HCT116 (cell line): ENCODE measurements around the gene NR5A2. TPM values are rescaled to one million over a fixed set of nuclear protein-coding genes. Genes with fewer than 3 reads are reported as not detected.

ENCODE experiments used
- ATAC-seq: fragments of 200-7000 bp; cut with Tn5 transposase; 2 replicates; pipeline ENCODE4 v1.9.1; 2020; ENCODE audit warnings: mild to moderate bottlenecking, moderate library complexity
- BruUV-seq: library from RNA; stranded (reverse); fragments of 400-500 nt; replicated peaks from 2 replicates; lab custom pipeline; 2021; lab: Mats Ljungman, UMichigan
- CTCF ChIA-PET: fragments of 300-600 bp; sonication (Branson Sonifier 250); formaldehyde crosslinking; loops from one replicate; lab custom pipeline; 2021; ENCODE audit warnings: antibody characterized with exemption; lab: Charles Lee
- POLR2A ChIA-PET: fragments of 300-600, 350-600 bp; sonication (Branson Sonifier 250); formaldehyde crosslinking; loops from one replicate; lab custom pipeline; 2021; ENCODE audit warnings: antibody characterized with exemption; lab: Charles Lee
- RAD21 ChIA-PET, 2 experiments: fragments of 300-600 bp; sonication (Branson Sonifier 250); formaldehyde crosslinking; loops; one replicate each; lab custom pipeline; 2023; ENCODE audit warnings: low total read pairs in 2 of 2; ENCODE audit not compliant: uncharacterized antibody in 2 of 2, unreplicated experiment in 2 of 2, low non-redundant PET in 1 of 2; lab: Charles Lee
- DNase-seq: peaks from one replicate; pipeline ENCODE4 v3.0.0-alpha.2; 2010; ENCODE audit warnings: low read depth, low spot score
- H2AFZ ChIP-seq: fragments of 200-600 bp; shearing (Covaris generic), sonication (generic); 2 replicates; pipeline ENCODE4 v1.6.1; 2017; ENCODE audit warnings: low read depth, mixed run types, mixed read lengths, antibody characterized with exemption, low read length; ENCODE audit not compliant: poor library complexity, severe bottlenecking
- H3K27ac ChIP-seq: 2 replicates; pipeline ENCODE4 v1.5.1; 2012; ENCODE audit warnings: low read depth, low read length
- H3K27me3 ChIP-seq: fragments of 200-600 bp; sonication (generic); 2 replicates; pipeline ENCODE4 v1.6.1; 2016; ENCODE audit warnings: mixed run types, low read length, mixed read lengths; ENCODE audit not compliant: insufficient read depth
- H3K36me3 ChIP-seq, 2 experiments: fragments of 200-500 bp in 1 of 2; fragments of 200-600 bp in 1 of 2; sonication (Bioruptor generic) in 1 of 2; sonication (generic) in 1 of 2; 2 replicates each; pipeline versions ENCODE4 v1.5.1 to v1.6.1; 2014 to 2016; ENCODE audit warnings: low read length in 2 of 2, inconsistent platforms in 1 of 2, mixed read lengths in 1 of 2, mixed run types in 1 of 2; ENCODE audit not compliant: insufficient read depth in 2 of 2, control insufficient read depth in 1 of 2
- H3K4me1 ChIP-seq, 2 experiments: fragments of 200-600 bp in 1 of 2; sonication (generic) in 1 of 2; 2 replicates each; pipeline versions ENCODE4 v1.5.1 to v1.6.1; 2012 to 2017; ENCODE audit warnings: low read length in 2 of 2, inconsistent platforms in 1 of 2, mild to moderate bottlenecking in 1 of 2, mixed read lengths in 1 of 2, mixed run types in 1 of 2, moderate library complexity in 1 of 2; ENCODE audit not compliant: insufficient read depth in 2 of 2, control insufficient read depth in 1 of 2
- H3K4me2 ChIP-seq: fragments of 200-600 bp; sonication (generic); 2 replicates; pipeline ENCODE4 v1.6.1; 2017; ENCODE audit warnings: mixed run types, low read length, mixed read lengths
- H3K4me3 ChIP-seq, 2 experiments: fragments of 200-600 bp in 1 of 2; sonication (generic) in 1 of 2; replicated peaks in 1 of 2; 2 replicates each; pipeline ENCODE4 v1.5.1; 2011 to 2016; ENCODE audit warnings: low read length in 2 of 2, control low read depth in 1 of 2, low read depth in 1 of 2, mild to moderate bottlenecking in 1 of 2, mixed read lengths in 1 of 2, mixed run types in 1 of 2
- H3K79me2 ChIP-seq: fragments of 200-600 bp; sonication (generic); 2 replicates; pipeline ENCODE4 v1.6.1; 2017; ENCODE audit warnings: mild to moderate bottlenecking, mixed run types, low read length, moderate library complexity, mixed read lengths; ENCODE audit not compliant: insufficient read depth
- H3K9ac ChIP-seq: fragments of 200-600 bp; sonication (generic); 2 replicates; pipeline ENCODE4 v1.6.1; 2016; ENCODE audit warnings: low read length, mixed read lengths
- H3K9me2 ChIP-seq: fragments of 200-600 bp; sonication (generic), shearing (Covaris generic); 2 replicates; pipeline ENCODE4 v1.6.1; 2017; ENCODE audit warnings: mixed run types, mild to moderate bottlenecking, moderate library complexity; ENCODE audit not compliant: insufficient read depth
- H3K9me3 ChIP-seq, 2 experiments: fragments of 200-500 bp in 1 of 2; fragments of 200-600 bp in 1 of 2; sonication (Bioruptor generic) in 1 of 2; sonication (generic) in 1 of 2; 2 replicates each; pipeline ENCODE4 v1.6.1; 2014 to 2017; ENCODE audit warnings: low read length in 2 of 2, mixed read lengths in 2 of 2, inconsistent platforms in 1 of 2, low read depth in 1 of 2, mild to moderate bottlenecking in 1 of 2, mixed run types in 1 of 2, moderate library complexity in 1 of 2; ENCODE audit not compliant: control insufficient read depth in 1 of 2, insufficient read depth in 1 of 2
- H4K20me1 ChIP-seq: fragments of 200-600 bp; sonication (generic), shearing (Covaris generic); 2 replicates; pipeline ENCODE4 v1.6.1; 2017; ENCODE audit warnings: mixed run types, mild to moderate bottlenecking, moderate library complexity; ENCODE audit not compliant: insufficient read depth
- CEBPB ChIP-seq: IDR thresholded peaks from 2 replicates; pipeline ENCODE4 v1.6.1; 2012; ENCODE audit warnings: low read depth
- EGR1 ChIP-seq: IDR thresholded peaks from 2 replicates; pipeline ENCODE4 v1.6.1; 2012; ENCODE audit warnings: low read depth
- ELF1 ChIP-seq: IDR thresholded peaks from 2 replicates; pipeline ENCODE4 v1.6.1; 2012; ENCODE audit warnings: low read depth, borderline replicate concordance
- EZH2 ChIP-seq: fragments of 200-600 bp; sonication (generic); IDR thresholded peaks from 2 replicates; pipeline ENCODE4 v1.6.1; 2017; ENCODE audit warnings: antibody characterized with exemption, mixed run types
- EZH2phosphoT487 ChIP-seq: fragments of 200-600 bp; IDR thresholded peaks from 2 replicates; pipeline ENCODE4 v1.6.1; 2018; ENCODE audit warnings: antibody characterized with exemption, borderline replicate concordance
- FOSL1 ChIP-seq: IDR thresholded peaks from 2 replicates; pipeline ENCODE4 v1.6.1; 2012; ENCODE audit warnings: low read depth
- JUND ChIP-seq: IDR thresholded peaks from 2 replicates; pipeline ENCODE4 v1.6.1; 2012
- POLR2AphosphoS5 ChIP-seq: IDR thresholded peaks from 2 replicates; pipeline ENCODE4 v1.6.1; 2011; ENCODE audit warnings: mild to moderate bottlenecking, low read depth, low read length, moderate library complexity
- RAD21 ChIP-seq: IDR thresholded peaks from 2 replicates; pipeline ENCODE4 v1.6.1; 2012; ENCODE audit warnings: low read depth, mild to moderate bottlenecking
- REST ChIP-seq: IDR thresholded peaks from 2 replicates; pipeline ENCODE4 v1.6.1; 2012; ENCODE audit warnings: low read depth
- SIN3A ChIP-seq: IDR thresholded peaks from 2 replicates; pipeline ENCODE4 v1.6.1; 2012; ENCODE audit warnings: low read depth
- SP1 ChIP-seq: IDR thresholded peaks from 2 replicates; pipeline ENCODE4 v1.6.1; 2012; ENCODE audit warnings: low read depth
- SRF ChIP-seq: IDR thresholded peaks from 2 replicates; pipeline ENCODE4 v1.6.1; 2012; ENCODE audit warnings: low read depth
- TCF7L2 ChIP-seq: IDR thresholded peaks from 2 replicates; pipeline ENCODE4 v1.7.0; 2011; ENCODE audit warnings: borderline replicate concordance, inconsistent platforms; ENCODE audit not compliant: insufficient read depth, insufficient read length; ENCODE audit errors: extremely low read depth
- YY1 ChIP-seq: IDR thresholded peaks from 2 replicates; pipeline ENCODE4 v1.6.1; 2011; ENCODE audit warnings: low read length, low read depth, moderate library complexity, mild to moderate bottlenecking; ENCODE audit not compliant: insufficient replicate concordance; ENCODE audit errors: extremely low read depth
- intact Hi-C: fragments of 100-400 bp; cut with micrococcal nuclease; formaldehyde crosslinking; loops from 2 replicates; pipeline ENCODE4 v1.10.0; 2022
- total RNA-seq: library from RNA; stranded (reverse); gene quantifications from one replicate; pipeline ENCODE4 v1.2.1, GENCODE V29; 2021; ENCODE audit not compliant: unreplicated experiment
- TF ChIP-seq, protein P1 (sequence below): IDR thresholded peaks from 2 replicates; pipeline ENCODE4 v1.6.1; 2012

NR5A2 gene
- total RNA-seq, 1 experiment from 2014 or later = 0.91 TPM

DNA sequence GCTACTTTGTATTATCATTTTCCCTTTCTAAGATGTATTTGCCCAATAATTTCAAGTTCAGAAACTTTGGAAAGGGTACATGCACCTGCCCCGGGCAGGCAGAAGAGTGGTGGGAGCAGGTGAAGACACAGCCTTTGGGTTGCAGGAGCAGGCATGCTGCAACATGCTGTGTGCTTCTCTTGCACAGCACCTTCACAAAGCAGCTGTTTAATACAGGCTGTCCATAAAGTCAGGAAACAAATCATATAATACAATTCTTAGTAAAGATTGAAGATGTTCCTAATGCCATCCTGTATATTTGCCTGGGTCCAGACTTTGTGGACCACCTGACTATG lies 199.4 kb downstream of the NR5A2 start:
- TF ChIP-seq SRF (no peak), REST (no peak), SIN3A (no peak), EZH2 (no peak), RAD21 (no peak), EGR1 (no peak), SP1 (no peak), POLR2AphosphoS5 (no peak), TCF7L2 (no peak), FOSL1 (no peak), CEBPB (no peak), EZH2phosphoT487 (no peak), JUND (no peak), ELF1 (no peak), YY1 (no peak)
- TF ChIP-seq, protein P1, sequence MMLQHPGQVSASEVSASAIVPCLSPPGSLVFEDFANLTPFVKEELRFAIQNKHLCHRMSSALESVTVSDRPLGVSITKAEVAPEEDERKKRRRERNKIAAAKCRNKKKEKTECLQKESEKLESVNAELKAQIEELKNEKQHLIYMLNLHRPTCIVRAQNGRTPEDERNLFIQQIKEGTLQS = no peak
- Histone ChIP-seq H3K36me3 (no peaks in the 10 kb centered on the region), H4K20me1 (no peaks in the 10 kb centered on the region), H3K27me3 (no peaks in the 10 kb centered on the region), H3K4me2 (no peak overlapping the region), H3K9me3 (no peaks in the 10 kb centered on the region), H3K4me3 (no peak overlapping the region), H3K9me2 (no peaks in the 10 kb centered on the region), H3K79me2 (no peaks in the 10 kb centered on the region), H3K4me1 (no peaks in the 10 kb centered on the region), H2AFZ (no peak overlapping the region), H3K27ac (no peak overlapping the region), H3K9ac (no peak overlapping the region)
- RAD21 ChIA-PET = no interaction called here
- intact Hi-C loops = no loop called here
- BruUV-seq = no TSS peak
- DNase-seq (no peak), ATAC-seq (no peak)
- CTCF ChIA-PET = no interaction called here
- POLR2A ChIA-PET = interaction anchor here (0.5 kb wide), 1 partner anchor 431 kb away, joined by 3 read pairs; no protein-coding TSS in a partner anchor
